SU-DHL-6 (cell line): ENCODE data around the gene WDR17.

Source experiments
- H2AFZ ChIP-seq: fragments of 200-600 bp; sonication (generic); 2 replicates; pipeline ENCODE4 v1.6.1; 2014; ENCODE audit warnings: low read depth, mild to moderate bottlenecking, moderate library complexity, mixed read lengths, antibody characterized with exemption, low read length; ENCODE audit not compliant: severe bottlenecking
- H3F3A ChIP-seq: fragments of 200-600 bp; shearing (Covaris generic); 2 replicates; pipeline ENCODE4 v1.6.0; 2016; ENCODE audit warnings: antibody characterized with exemption, mild to moderate bottlenecking; ENCODE audit not compliant: insufficient read depth
- H3K27ac ChIP-seq: fragments of 200-600 bp; sonication (generic); 2 replicates; pipeline ENCODE4 v1.5.1; 2016; ENCODE audit warnings: low read depth, mild to moderate bottlenecking, low read length, moderate library complexity, mixed read lengths
- H3K27me3 ChIP-seq: fragments of 200-600 bp; sonication (generic), shearing (Covaris generic); 2 replicates; pipeline ENCODE4 v1.6.0; 2014; ENCODE audit warnings: mild to moderate bottlenecking, low read length
- H3K36me3 ChIP-seq: fragments of 200-600 bp; sonication (generic); 2 replicates; pipeline ENCODE4 v1.6.1; 2014; ENCODE audit warnings: mild to moderate bottlenecking, low read length, mixed read lengths
- H3K4me2 ChIP-seq: fragments of 300-600, 200-600 bp; shearing (Covaris generic), sonication (generic); 2 replicates; pipeline ENCODE4 v1.6.0; 2014; ENCODE audit warnings: low read length, low read depth, mild to moderate bottlenecking; ENCODE audit not compliant: poor library complexity, severe bottlenecking
- H3K4me3 ChIP-seq: fragments of 200-600 bp; sonication (generic); 2 replicates; pipeline ENCODE4 v1.5.1; 2014; ENCODE audit warnings: antibody characterized with exemption, low read length, mild to moderate bottlenecking, mixed read lengths; ENCODE audit not compliant: insufficient read depth, poor library complexity, severe bottlenecking
- H3K79me2 ChIP-seq: fragments of 200-600 bp; sonication (generic); 2 replicates; pipeline ENCODE4 v1.6.1; 2014; ENCODE audit warnings: mild to moderate bottlenecking, low read length, moderate library complexity; ENCODE audit not compliant: insufficient read depth
- H3K9ac ChIP-seq: fragments of 200-600 bp; sonication (generic); 2 replicates; pipeline ENCODE4 v1.7.0; 2014; ENCODE audit warnings: mild to moderate bottlenecking, low read length
- H3K9me2 ChIP-seq: fragments of 200-600 bp; sonication (generic); replicated peaks from 2 replicates; pipeline ENCODE4 v1.6.1; 2014; ENCODE audit warnings: low read length; ENCODE audit not compliant: insufficient read depth
- H3K9me3 ChIP-seq: fragments of 200-600 bp; sonication (generic); 2 replicates; pipeline ENCODE4 v1.6.1; 2014; ENCODE audit warnings: low read length, mixed read lengths; ENCODE audit not compliant: insufficient read depth
- H4K20me1 ChIP-seq: fragments of 200-600 bp; sonication (generic); 2 replicates; pipeline ENCODE4 v1.6.1; 2014; ENCODE audit warnings: low read depth, mild to moderate bottlenecking, antibody characterized with exemption, low read length, moderate library complexity, mixed read lengths
- CTCF ChIP-seq: fragments of 200-600 bp; sonication (generic); IDR thresholded peaks from one replicate; pipeline ENCODE4 v1.5.1; 2017; ENCODE audit warnings: antibody characterized with exemption, mild to moderate bottlenecking, low read length, moderate library complexity; ENCODE audit not compliant: insufficient read depth, poor library complexity, severe bottlenecking
- EZH2phosphoT487 ChIP-seq: fragments of 200-600 bp; sonication (generic), shearing (Covaris generic); conservative IDR thresholded peaks from 2 replicates; pipeline ENCODE4 v1.6.1; 2018; ENCODE audit warnings: mild to moderate bottlenecking, antibody characterized with exemption, low read length, moderate library complexity, mixed read lengths

WDR17 gene

DNA sequence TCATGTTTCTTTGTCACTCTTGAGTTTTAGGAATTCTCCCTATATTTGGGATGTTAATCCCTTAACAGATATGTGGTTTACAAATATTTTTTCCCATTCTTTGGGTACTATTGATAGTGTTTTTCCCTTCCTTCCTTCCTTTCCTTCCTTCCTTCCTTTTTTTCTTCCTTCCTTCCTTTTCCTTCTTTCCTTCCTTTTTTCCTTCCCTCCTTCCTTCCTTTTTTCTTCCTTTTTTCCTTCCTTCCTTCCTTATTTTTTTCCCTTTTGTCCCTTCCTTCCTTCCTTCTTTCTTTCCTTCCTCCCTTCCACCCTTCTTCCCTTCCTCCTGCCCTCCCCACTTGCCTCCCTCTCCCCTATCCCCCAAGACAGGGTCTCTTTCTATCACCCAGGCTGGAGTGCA is 42.1 kb downstream of the WDR17 start:
- Histone ChIP-seq H3F3A (no peaks in the 10 kb centered on the region), H3K9me2 (no peaks in the 10 kb centered on the region), H4K20me1 (no peaks in the 10 kb centered on the region), H3K9me3 (no peaks in the 10 kb centered on the region), H3K4me2 (no peak overlapping the region), H3K27me3 (no peaks in the 10 kb centered on the region), H2AFZ (no peak overlapping the region), H3K79me2 (no peaks in the 10 kb centered on the region), H3K4me3 (no peak overlapping the region), H3K9ac (no peak overlapping the region), H3K27ac (no peak overlapping the region), H3K36me3 (no peaks in the 10 kb centered on the region)
- no peak for TF ChIP-seq EZH2phosphoT487
- TF ChIP-seq CTCF, result no peak

DNA sequence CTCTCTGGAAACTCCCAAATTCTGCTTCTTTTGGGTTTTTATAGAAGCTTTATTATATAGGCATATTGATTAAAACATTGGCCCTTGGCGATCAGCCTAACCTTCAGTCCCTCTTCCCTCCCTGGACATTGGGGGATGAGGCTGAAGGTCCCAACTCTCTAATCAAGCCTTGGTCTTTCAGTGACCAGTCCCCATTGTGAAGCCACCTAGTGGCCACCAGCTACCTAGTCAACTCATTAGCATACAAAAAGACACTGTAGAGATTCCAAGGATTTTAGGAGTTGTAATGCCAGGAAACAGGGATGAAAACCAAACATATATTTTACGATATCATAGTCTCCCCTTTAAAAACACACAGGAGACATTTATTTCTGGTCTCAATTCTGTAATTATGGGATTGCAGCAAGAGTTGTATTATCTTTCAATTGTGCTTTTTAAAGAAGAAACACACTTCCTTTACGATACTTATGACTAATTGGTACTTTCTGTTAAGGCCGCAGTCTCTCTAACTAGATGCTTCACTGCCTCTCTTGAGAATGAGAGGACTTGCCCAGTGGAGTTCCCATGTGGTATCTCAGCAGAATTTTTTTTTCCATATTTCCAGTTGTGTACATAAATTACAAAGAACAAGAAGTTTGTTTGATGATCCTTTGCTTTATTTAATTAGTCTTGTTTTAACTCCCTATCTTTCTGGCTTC is 58.2 kb downstream of the WDR17 start:
- Histone ChIP-seq H3K27ac (no peak overlapping the region), H2AFZ (no peak overlapping the region), H3K4me2 (no peak overlapping the region)

GRCh38 chr4:176125063-176125462 is 59.4 kb downstream of the WDR17 start:
- Histone ChIP-seq H3K27ac (no peak overlapping the region), H3K4me3 (no peak overlapping the region), H3K79me2 (no peaks in the 10 kb centered on the region), H3K27me3 (no peaks in the 10 kb centered on the region), H3K9me2 (no peaks in the 10 kb centered on the region), H3F3A (no peaks in the 10 kb centered on the region), H3K36me3 (no peaks in the 10 kb centered on the region), H2AFZ (no peak overlapping the region), H4K20me1 (no peaks in the 10 kb centered on the region), H3K9ac (no peak overlapping the region), H3K9me3 (no peaks in the 10 kb centered on the region), H3K4me2 (no peak overlapping the region)
- TF ChIP-seq CTCF (no peak), EZH2phosphoT487 (no peak)

More for the DNA sequence above, 58.2 kb downstream of the WDR17 start:
- no peaks in the 10 kb centered on the region for H3F3A ChIP-seq
- no peak overlapping the region for H3K4me3 ChIP-seq
- no peaks in the 10 kb centered on the region for H3K9me3 ChIP-seq
- no peaks in the 10 kb centered on the region for H3K27me3 ChIP-seq
- no peaks in the 10 kb centered on the region for H3K36me3 ChIP-seq
- H3K79me2 ChIP-seq, result no peaks in the 10 kb centered on the region
- no peaks in the 10 kb centered on the region for H4K20me1 ChIP-seq
- H3K9me2 ChIP-seq, result no peaks in the 10 kb centered on the region
- H3K9ac ChIP-seq, result no peak overlapping the region
- peak; percentile 66 for TF ChIP-seq CTCF
- no peak for TF ChIP-seq EZH2phosphoT487
